H1 (cell line): Measurements from ENCODE around the gene SLC6A3. TPM values are rescaled to one million over a fixed set of nuclear protein-coding genes. Genes with fewer than 3 reads are reported as not detected.

Experiments used
- CBX8 ChIP-seq: fragments of 300-800, 300-1000 bp; sonication (generic); IDR thresholded peaks from 2 replicates; pipeline ENCODE4 v1.7.1; 2016; ENCODE audit warnings: low read depth, low read length, borderline replicate concordance
- CEBPB ChIP-seq: IDR thresholded peaks from 2 replicates; pipeline ENCODE4 v1.6.1; 2012; ENCODE audit warnings: low read depth, low read length
- FOSL1 ChIP-seq: IDR thresholded peaks from 2 replicates; pipeline ENCODE4 v1.6.1; 2011; ENCODE audit warnings: mild to moderate bottlenecking, low read depth, low read length, moderate library complexity; ENCODE audit not compliant: insufficient read depth
- GABPA ChIP-seq: IDR thresholded peaks from 2 replicates; pipeline ENCODE4 v1.6.1; 2011; ENCODE audit warnings: mild to moderate bottlenecking, low read length, moderate library complexity, borderline replicate concordance; ENCODE audit not compliant: insufficient read depth
- KDM5A ChIP-seq: fragments of 200-600 bp; IDR thresholded peaks from 2 replicates; pipeline ENCODE4 v1.7.1; 2012; ENCODE audit warnings: mild to moderate bottlenecking, low read length, inconsistent platforms, mixed read lengths
- polyA plus RNA-seq, 7 experiments: library from polyadenylated mRNA; depleted of rRNA in 3 of 7; stranded (reverse) in 5 of 7; unstranded in 2 of 7; fragments of >200 nt in 5 of 7; fragments of 200-250 nt in 2 of 7; gene quantifications; 1 replicate in 5 of 7; 2 replicates in 1 of 7; 4 replicates in 1 of 7; pipeline versions ENCODE4 v1.2.1 to v1.2.3, GENCODE V29; 2011 to 2013; ENCODE audit warnings: missing spikeins in 2 of 7, mixed read lengths in 2 of 7
- total RNA-seq: library from RNA; stranded (reverse); fragmentation: NEBNext Ultra II Directional; extraction: Animal tissue kit (Norgen Biotek cat#: 25700); gene quantifications from 2 replicates; pipeline ENCODE4 v1.2.1, GENCODE V29; 2021

Gene SLC6A3
- total and polyA plus RNA-seq, 2 of the 8 experiments (the other 6 are each of a cell fraction or from before 2014, with no cell fraction given): 0.48 to 0.91 TPM

DNA sequence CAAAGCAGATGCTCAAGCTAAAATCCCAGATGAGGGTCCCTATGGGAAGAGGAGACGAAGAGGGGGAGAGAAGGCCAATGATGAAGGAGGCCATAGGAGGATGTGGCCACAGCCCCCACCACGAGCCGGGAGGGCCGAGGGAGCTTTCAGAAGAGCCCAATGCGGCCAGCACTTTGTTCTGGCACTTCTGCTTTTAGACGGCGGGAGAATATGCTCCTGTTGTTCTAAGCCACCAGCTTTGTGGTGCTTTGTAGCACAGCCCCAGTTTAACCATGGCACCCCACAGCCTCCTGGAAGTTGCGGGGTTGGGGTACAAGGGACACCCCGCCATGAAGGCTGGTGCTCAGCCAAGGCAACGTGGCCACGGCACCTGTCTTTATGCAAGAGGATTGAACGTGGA is 45.1 kb upstream of the SLC6A3 start (continued):
- TF ChIP-seq FOSL1: no peak
- no peak for TF ChIP-seq CEBPB
- TF ChIP-seq KDM5A: no peak
- TF ChIP-seq CBX8: no peak
- TF ChIP-seq GABPA: no peak
